GM18498 (cell line): ENCODE data around the gene CPOX.
"Not testable (repeated sequence)": the region's sequence is repeated elsewhere in the genome, so short reads cannot be mapped to it uniquely, and the experiment has no call there.

Source experiments
- ATAC-seq: cut with Tn5 transposase; IDR thresholded peaks from one replicate; pipeline ENCODE4 v1.9.1; 2021; ENCODE audit warnings: mild to moderate bottlenecking, moderate library complexity; ENCODE audit not compliant: unreplicated experiment

CPOX gene

DNA sequence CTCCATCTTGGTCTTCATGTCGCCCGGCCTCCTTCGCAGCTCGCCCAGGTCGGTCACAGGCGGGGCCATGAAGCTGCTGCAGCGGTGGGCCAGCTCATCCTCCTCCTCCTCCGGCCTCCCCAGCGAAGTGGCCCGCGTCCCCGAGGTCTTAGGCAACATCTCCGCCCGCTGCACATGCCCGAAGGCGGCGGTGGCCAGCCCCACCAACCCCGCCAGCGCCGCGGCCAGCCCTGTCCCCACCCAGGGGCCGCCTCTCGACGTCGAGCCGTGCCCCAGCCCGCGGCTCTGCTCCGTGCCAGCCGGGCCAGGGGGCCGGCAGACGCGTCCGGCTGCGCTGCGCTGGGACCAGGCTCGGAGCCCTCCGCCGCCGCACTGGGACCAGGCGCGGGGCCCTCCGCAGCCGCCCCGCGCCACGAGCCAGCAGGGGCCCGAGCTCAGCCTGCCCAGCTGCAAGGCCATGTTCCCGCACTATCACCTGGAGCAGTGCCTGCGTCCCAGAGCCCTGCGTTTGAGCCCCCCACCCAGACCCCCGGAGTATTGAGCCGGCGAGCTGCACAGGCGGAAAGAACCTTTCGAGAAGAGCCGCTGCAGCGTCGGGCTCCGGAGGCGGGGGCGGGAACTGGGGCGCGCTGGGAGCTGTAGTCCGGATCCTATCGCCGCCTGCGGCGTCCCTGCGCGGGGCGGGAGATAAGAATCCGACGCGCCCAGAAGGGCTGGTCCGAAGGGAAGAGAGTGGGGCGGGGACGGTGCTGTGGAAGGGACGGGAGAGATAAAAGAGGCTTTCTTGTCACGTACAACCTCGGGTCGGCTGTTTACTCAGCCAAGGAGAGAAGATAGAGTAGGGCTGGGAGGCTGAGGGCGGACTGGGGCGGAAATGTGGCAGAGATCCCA is at the start of gene CPOX:
CPOX (minus strand) TSS at position 566 of the 891 bp plus-strand sequence; CDS start at position 459, 107 bp downstream.
- ATAC-seq = peak; percentile 95

DNA sequence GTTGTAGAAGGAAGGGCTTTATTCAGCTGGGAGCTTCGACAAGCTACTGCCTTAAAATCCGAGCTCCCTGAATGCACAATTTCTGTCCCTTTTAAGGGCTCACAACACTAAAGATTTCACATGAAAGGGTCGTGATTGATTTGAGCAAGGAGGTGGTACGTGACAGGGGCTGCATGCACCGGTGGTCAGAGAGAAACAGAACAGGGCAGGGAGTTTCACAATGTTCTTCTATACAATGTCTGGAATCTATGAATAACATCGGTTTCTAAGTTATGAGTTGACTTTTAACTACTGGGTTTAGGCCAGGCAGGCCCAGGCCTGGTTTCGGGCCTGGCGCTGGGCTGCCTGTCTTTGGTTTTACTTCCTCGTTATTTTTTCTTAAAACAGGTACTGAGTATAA is 49.4 kb upstream of the CPOX start:
- ATAC-seq = not testable (repeated sequence)

DNA sequence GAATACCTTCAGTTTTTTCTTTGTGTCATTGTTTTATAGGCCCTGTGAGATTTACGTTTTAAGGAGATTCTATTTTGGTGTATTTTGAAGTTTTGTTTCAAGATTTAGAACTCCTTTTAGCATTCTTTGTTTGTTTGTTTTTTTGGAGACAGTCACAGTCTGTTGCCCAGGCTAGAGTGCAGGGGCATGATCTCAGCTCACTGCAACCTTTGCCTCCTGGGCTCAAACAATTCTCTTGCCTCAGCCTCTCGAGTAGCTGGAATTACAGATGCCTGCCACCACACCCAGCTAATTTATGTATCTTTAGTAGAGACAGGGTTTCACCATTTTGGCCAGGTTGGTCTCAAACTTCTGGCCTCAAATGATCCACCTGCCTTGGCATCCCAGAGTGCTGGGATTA is 48.3 kb upstream of the CPOX start:
- not testable (repeated sequence) for ATAC-seq

DNA sequence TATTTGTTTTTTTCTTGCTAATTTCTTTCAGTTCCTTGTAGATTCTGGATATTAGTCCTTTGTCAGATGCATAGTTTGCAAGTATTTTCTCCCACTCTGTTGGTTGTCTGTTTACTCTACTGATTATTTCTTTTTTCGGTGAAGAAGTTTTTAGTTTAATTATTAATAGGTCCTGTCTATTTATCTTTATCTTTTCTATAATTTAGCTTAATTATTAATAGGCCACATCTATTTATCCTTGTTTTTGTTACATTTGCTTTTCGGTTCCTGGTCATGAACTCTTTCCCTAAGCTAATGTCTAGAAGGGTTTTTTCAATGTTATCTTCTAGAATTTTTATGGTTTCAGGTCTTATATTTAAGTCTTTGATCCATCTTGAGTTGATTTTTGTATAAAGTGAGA is 45.1 kb upstream of the CPOX start:
- ATAC-seq = not testable (repeated sequence)

DNA sequence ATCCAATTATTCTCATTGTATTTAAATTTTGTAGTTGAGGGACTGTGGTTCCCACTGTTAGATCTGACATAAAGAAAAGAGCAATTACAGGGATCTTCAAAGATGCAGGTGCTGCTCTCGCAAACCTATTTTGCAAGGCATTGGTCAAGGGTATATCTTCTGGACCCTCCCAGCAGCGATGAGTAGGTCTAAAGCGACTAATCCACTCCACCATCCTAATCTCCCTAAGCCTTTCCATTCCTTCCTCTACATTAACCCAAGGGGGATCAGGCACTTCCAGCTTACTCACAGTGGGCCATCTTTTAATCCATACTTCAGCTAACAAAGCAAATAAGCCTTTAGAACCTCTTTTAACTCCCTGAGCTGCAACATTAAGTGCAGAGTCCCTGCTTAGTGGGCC is 37.0 kb upstream of the CPOX start:
- no peak for ATAC-seq

DNA sequence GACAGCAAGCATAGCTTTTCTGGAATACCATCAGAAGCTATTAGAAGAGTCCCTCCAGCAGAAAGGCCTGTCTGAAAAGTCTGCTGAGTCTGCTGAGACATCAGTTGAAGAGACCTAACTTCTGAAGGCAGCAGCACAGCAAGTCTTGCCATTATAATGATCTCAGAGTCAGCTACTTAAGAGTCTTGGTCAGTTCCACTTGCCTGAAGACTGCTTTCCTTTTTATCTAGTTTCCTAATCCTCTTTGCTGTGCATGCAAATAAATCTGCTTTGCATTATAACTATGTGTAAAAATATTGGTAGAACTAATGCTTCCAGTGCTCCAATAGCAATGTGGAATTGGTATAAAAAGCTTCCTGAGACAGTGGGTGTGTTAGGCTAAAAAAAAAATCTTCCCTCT is 34.9 kb upstream of the CPOX start:
- no peak for ATAC-seq

DNA sequence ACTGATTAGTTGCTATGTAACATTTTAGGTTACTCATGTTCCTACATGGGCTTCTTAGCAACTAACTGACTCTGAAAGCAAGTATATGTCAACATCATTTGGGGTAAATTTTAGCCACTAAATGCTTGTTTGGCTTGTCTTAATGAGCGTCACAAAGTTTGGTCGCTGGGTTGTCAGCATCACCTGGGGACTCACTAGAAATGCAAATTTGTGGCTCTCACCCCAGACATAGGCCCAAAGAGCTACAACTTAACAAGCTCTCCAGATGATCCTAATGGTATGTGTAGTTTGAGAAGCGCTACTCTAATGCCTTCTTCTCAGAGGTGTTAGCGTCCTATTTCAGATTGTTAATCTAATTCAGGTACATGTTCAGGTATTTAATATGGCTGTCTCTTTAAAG is 32.7 kb upstream of the CPOX start:
- no peak for ATAC-seq

DNA sequence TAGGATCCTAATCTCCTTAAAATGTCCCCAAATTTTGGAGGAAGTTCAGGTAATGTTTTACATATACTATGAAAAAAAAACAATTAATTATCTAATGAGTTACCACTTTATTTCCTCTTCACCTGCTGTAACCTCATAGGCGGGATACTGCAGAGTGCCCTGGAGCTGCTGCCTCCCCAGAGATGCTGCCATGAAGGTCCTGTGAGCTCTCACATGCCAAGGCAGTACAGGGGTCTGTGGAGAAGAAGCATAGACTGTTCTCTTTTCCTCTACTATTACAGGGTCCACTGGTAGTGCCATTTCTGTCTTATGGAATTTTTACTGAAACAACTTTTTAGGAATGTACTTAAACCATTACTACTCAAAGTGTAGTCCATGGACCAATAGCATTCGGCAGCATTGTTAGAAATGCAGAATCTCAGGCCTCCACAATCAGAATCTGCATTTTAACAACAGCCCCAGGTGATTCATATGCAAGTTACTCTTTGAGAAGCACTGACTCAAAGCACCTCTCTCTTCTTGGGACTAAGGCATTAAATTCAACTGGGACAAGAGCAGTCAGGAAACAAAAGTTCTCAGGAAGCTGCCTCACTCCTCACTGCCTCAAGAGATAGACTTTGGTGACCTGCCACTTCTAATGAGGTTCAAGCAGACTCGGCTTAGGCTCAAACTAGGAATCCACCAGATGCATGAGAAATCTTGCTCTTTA is 30.3 kb upstream of the CPOX start:
- ATAC-seq = no peak

DNA sequence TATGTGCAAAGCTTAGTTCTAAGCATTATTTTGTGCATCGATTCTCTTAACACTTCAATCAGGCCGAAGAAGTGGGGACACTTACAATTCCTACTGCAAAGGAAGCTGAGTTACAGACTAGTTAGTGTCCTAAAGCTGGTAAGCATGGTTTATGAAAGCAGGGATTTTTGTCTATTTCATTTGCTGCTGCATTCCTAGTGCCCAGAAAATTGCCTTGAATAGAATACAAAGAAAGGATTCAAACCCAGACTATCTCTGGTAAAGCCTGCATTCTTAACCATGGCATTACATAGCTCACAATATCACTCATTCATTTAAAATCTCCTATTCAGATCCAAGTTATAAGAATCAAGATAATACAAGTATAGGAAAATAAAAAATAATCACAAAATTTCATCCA is 24.4 kb upstream of the CPOX start:
- no peak for ATAC-seq

DNA sequence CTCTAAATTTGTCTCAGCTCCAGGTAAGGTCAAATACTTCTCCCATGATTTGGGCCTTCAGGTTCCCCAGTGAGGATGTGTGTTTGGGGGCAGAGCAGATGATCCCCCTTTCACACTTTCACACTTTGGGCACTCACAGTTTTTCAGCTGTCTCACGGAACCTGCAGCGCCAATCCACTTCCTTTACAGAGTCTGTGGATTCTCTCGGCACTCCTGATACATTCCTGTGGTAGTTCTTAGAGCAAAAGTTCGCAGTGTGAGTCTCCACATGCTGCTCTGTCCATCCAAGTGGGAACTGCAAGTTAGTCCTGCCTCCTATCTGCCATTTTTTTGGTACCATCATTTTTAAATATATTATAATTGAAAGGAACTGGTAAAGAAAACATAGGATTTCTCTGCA is 20.2 kb upstream of the CPOX start:
- no peak for ATAC-seq

DNA sequence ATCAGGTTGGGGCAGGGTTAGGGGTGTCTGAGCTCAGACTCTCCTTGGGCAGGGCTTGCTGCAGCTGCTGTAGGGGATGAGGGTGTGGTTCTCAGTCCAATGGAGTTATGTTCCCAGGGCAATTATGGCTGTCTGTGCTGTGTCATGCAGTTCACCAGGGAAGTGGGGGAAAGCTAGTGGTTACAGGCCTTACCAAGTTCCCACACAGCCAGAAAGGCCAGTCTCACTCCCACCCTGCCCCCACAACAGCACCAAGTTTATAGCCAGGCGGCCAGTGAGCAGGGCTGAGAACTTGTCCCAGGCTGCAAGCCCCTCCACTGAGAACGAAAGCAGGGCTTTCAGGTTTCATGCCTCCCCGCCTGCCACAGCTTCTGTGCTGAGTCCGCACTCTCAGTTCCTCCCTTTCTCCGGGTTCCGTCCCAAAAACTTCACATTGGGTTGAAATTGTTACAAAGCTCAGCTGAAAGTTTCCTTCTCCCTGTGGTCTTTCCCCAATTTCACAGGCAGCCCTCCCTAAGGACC is 19.6 kb upstream of the CPOX start:
- ATAC-seq = peak; percentile 57

DNA sequence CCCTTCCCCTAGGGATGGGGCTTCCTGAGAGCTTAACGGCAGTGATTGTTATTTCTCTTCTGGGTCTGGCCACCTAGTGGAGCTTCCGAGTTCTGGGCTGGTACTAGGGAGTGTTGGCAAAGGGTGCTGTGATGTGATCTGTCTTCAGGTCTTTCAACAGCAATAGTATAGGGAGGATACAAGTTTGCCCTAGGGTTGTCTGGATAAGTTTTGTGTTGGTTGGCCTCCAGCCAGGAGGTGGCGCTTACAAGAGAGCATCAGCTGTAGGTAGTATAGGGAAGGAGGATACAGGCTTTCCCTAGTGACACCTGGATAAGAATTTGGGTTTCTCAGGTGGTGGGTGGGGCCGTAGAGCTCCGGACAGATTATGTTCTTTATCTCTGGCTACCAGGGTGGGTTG is 19.2 kb upstream of the CPOX start:
- ATAC-seq = peak; percentile 73

DNA sequence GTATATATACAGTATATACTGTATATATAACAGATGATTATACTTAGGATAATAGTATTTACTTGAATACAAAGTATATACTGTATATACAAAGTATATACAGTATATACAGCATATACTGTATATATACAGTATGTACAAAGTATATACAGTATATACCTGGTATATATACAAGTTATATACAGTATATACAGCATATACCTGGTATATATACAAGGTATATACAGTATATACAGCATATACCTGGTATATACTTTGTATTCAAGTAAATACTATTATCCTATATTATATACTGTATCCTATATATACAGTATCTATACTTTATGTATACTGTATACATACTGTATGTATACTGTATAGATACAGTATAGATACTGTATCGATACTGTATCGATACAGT is 14.6 kb upstream of the CPOX start:
- no peak for ATAC-seq

DNA sequence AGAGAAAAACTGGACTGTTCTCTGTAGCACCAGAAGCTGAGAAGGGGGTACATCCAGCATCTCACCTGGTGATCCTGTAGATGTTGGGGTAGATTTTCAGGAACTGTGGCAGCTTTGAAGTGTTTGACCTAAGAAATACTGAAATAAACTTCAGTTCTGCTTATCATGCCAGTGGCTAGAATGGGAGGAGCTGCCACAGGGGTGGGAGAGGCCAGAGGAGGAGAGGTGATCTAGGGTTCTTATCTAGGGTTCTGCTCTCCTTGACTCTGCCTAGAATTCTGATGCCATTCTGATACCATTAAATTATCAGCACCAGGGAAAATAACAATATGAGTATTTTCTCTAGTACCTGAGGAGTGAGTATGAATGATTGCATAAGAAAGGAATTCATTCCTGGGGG is 10.2 kb upstream of the CPOX start:
- no peak for ATAC-seq

DNA sequence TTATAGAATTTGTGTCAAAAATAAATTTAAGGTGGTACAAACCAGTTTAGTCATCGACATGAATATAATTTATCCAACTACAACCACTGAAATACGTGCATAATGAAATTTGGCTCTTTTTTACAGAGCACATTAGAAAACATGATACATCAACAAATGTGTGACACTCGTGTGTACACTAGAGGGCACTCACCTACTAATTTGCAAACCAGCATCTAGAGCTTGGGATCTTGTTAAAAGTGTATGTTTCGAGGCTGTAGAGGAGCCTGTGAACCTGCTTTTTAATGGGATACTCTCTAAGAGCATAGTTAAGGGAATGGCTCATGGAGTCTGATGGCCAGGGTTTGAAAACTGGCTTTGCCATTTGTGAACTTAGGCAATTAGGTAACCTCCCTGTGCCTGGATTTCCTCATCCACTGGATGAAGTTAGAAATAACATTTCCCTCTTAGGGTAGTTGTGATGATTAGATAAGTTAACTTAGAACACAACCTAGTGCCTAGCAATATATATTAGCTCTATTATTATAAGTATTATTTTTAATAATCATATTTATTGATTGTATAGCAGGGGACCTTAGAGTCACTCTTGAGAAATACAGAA is 8.8 kb upstream of the CPOX start:
- peak; percentile 65 for ATAC-seq

DNA sequence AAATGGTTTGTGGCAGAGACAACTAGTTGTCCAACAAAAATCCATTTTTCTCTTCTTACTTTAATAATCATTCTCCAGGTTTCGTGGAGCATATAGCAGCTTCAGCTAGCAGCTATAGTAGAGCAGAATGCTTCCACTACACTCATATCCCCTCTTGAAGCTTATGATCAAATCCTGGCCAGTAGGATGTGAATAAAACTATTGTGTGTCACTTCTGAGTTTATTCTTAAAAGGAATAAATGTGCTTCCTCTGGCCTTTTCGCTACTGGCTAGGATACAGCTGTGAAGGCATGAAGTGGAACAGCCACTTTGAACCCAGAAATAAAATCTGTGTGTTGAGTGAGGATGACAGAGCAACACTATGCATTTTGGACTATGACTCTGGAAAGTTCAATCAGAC is 7.8 kb upstream of the CPOX start:
- ATAC-seq = no peak

DNA sequence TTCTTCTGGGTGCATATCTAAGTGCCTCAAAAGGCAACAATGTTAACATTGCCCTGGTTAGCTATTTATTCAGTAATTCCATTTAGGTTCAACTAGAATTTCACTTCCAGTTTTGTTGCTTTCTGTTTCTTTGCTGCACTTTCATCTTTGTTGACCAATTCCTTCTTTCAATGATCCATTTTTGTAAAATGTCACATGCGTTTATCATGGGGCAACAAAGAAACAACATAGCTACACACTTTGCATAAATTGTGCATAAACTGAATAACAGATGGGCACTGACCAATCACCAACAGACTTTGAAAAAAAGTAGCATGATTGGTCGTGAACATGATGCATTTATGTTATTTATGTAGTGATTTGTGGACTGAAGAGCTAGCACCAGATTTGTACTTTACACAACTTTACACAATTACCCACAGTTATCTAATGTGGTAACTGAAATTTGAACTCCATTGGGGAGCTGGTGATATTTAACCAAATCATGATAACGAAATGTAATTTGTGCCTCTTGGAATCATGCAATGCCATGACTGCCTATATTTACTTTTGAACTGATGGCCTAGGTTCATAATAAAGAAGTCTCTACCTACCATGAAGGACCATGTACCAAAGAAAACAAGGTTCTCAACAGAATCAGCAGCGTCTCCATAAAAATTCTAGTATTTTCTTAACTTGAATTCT is 7.1 kb upstream of the CPOX start:
- ATAC-seq = peak; percentile 51

DNA sequence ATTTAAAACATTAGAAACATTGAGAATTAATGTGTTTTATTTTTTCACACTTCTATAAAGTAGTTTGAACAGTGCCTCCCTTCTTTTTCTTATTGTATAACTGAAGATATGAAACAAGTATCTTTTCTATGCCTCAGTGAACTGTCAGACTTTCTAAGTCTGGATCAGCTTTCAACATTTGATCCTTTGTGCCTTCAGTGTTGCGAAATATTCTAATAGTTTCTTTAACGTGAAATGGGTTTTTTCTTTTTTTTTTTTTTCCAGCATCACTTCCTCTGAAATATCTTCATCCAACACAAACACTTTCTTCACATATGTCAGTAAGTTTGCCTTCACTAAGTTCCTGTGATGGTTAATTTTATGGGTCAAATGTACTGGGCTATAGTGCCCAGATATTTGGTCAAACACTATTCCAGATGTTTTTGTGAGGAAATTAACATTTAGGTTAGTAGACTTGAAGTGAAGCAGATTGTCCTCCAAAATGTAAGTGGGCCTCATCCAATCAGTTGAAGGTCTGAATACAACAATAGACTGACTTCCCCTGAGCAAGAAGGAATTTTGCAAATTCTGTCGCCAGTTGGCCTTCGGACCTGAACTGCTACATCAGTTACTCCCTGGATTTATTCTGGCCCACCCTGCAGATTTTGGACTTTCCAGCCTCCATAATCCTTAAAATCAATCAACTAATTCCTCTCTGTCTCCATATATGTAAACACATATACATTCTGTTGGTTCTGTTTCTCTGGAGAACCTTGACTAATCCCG is 6.4 kb upstream of the CPOX start:
- no peak for ATAC-seq

DNA sequence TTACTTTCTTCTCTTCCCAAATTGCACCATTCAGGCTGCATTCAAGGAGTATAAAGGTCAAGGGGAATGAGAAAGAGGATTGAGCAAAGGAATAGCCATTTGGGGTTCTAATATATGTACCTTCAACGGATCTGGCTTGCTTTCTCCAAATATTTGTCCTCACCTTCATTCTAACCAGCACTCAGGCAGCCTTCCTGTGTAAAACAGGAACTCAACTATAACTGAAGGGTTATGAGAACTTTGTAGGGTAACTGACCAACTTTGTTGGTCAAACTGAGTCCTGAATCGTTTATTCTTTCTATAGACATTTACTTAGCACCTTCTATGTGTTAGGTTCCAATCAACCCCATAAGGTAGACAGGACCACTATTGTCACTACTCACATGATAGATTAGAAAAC is 5.1 kb upstream of the CPOX start:
- no peak for ATAC-seq
